Astrocyte (in vitro differentiated cells and primary cell): ENCODE results near the gene SLC6A2.

Experiments used
- CTCF ChIP-seq: IDR thresholded peaks from 2 replicates; pipeline ENCODE4 v1.5.1; 2011; ENCODE audit warnings: low read depth, mild to moderate bottlenecking, inconsistent platforms, low read length, moderate library complexity; ENCODE audit not compliant: insufficient read depth
- EZH2 ChIP-seq: IDR thresholded peaks from 2 replicates; pipeline ENCODE4 v1.6.1; 2012; ENCODE audit warnings: mild to moderate bottlenecking, low read length, inconsistent platforms; ENCODE audit not compliant: insufficient read depth

- TF ChIP-seq CTCF (no peak), EZH2 (no peak)
These were observed 40.7 kb upstream of the SLC6A2 start for GRCh38 chr16:55615071-55615470.
